K562 (cell line): Measurements from ENCODE around the gene NYNRIN. TPM values are rescaled to one million over a fixed set of nuclear protein-coding genes. Genes with fewer than 3 reads are reported as not detected.

Experiments
- ATAC-seq: fragments of 200-7000 bp; cut with Tn5 transposase; 3 replicates; pipeline ENCODE4 v1.9.1; 2020; ENCODE audit warnings: moderate library complexity
- BruUV-seq: library from RNA; stranded (reverse); fragments of 400-500 nt; replicated peaks from 2 replicates; lab custom pipeline; 2021; lab: Mats Ljungman, UMichigan
- CTCF ChIA-PET: fragments of 300-600 bp; formaldehyde crosslinking; extraction: SDS; loops from one replicate; lab custom pipeline; 2021; ENCODE audit warnings: low intra/inter-chr PET ratio; lab: Yijun Ruan, JAX
- POLR2A ChIA-PET: fragments of 300-600, 350-650 bp; sonication (Branson Sonifier 250); formaldehyde crosslinking; extraction: SDS; loops from one replicate; lab custom pipeline; 2021; ENCODE audit warnings: antibody characterized with exemption, inconsistent platforms; lab: Yijun Ruan, JAX
- DNase-seq, 4 experiments: peaks; one replicate each; pipeline versions ENCODE4 v3.0.0 to v3.0.0-alpha.2; 2011 to 2018; ENCODE audit warnings: low spot score in 3 of 4, mixed read lengths in 3 of 4; ENCODE audit errors: extremely low read depth in 1 of 4
- FAIRE-seq: peaks from 2 replicates; lab custom pipeline; 2011; peaks lifted over from hg19 to GRCh38; lab: Jason Lieb, UNC
- H2AFZ ChIP-seq: 2 replicates; pipeline ENCODE4 v1.6.0; 2011; ENCODE audit warnings: low read depth, low read length, control low read depth, inconsistent platforms
- H3K27ac ChIP-seq: fragments of 200-600 bp; 3 replicates; pipeline ENCODE4 v1.8.0; 2011; ENCODE audit warnings: low read depth, mild to moderate bottlenecking, control low read depth, inconsistent platforms, low read length, moderate library complexity, mixed read lengths; ENCODE audit errors: extremely low read depth
- H3K27me3 ChIP-seq, 2 experiments: fragments of 300-600 bp in 1 of 2; 2 replicates in 1 of 2; 3 replicates in 1 of 2; pipeline versions ENCODE4 v1.6.0 to v1.8.0; 2011; ENCODE audit warnings: inconsistent platforms in 2 of 2, low read length in 2 of 2, mild to moderate bottlenecking in 1 of 2, mixed read lengths in 1 of 2, moderate library complexity in 1 of 2; ENCODE audit not compliant: control insufficient read depth in 2 of 2, insufficient read depth in 2 of 2
- H3K36me3 ChIP-seq: fragments of 300-600 bp; 3 replicates; pipeline ENCODE4 v1.8.0; 2011; ENCODE audit warnings: mild to moderate bottlenecking, low read length, inconsistent platforms; ENCODE audit not compliant: control insufficient read depth, insufficient read depth
- H3K4me1 ChIP-seq, 2 experiments: fragments of 200-600 bp in 1 of 2; replicated peaks in 1 of 2; 2 replicates in 1 of 2; 3 replicates in 1 of 2; pipeline versions ENCODE4 v1.5.1 to v1.8.0; 2011; ENCODE audit warnings: inconsistent platforms in 2 of 2, low read length in 2 of 2, mild to moderate bottlenecking in 1 of 2, mixed read lengths in 1 of 2, moderate library complexity in 1 of 2; ENCODE audit not compliant: control insufficient read depth in 2 of 2, insufficient read depth in 2 of 2
- H3K4me2 ChIP-seq: 2 replicates; pipeline ENCODE4 v1.6.1; 2011; ENCODE audit warnings: low read length, control low read depth, inconsistent platforms, mixed read lengths; ENCODE audit not compliant: insufficient read depth
- H3K4me3 ChIP-seq: fragments of 200-600 bp; sonication (generic), shearing (Covaris generic); 2 replicates; pipeline ENCODE4 v1.5.1; 2016; ENCODE audit warnings: control low read depth, inconsistent platforms
- H3K79me2 ChIP-seq: fragments of 200-600 bp; 3 replicates; pipeline ENCODE4 v1.8.0; 2011; ENCODE audit warnings: low read length, inconsistent platforms; ENCODE audit not compliant: control insufficient read depth, insufficient read depth
- H3K9ac ChIP-seq, 2 experiments: 2 replicates each; pipeline versions ENCODE4 v1.6.0 to v1.6.1; 2011; ENCODE audit warnings: low read depth in 2 of 2, low read length in 2 of 2, control low read depth in 1 of 2, inconsistent platforms in 1 of 2, mild to moderate bottlenecking in 1 of 2, mixed read lengths in 1 of 2; ENCODE audit not compliant: insufficient read depth in 1 of 2
- H3K9me1 ChIP-seq: one replicate; pipeline ENCODE4 v1.6.0; 2011; ENCODE audit warnings: inconsistent platforms, mild to moderate bottlenecking, low read length, moderate library complexity; ENCODE audit not compliant: control insufficient read depth, insufficient read depth
- H3K9me3 ChIP-seq: replicated peaks from 2 replicates; pipeline ENCODE4 v1.5.1; 2011; ENCODE audit warnings: low read depth, low read length, inconsistent platforms; ENCODE audit not compliant: control insufficient read depth, insufficient read depth
- H4K20me1 ChIP-seq: replicated peaks from 2 replicates; pipeline ENCODE4 v1.6.1; 2011; ENCODE audit warnings: low read length, inconsistent platforms, mixed read lengths; ENCODE audit not compliant: control insufficient read depth, insufficient read depth
- ARID3A ChIP-seq: IDR thresholded peaks from 2 replicates; pipeline ENCODE4 v1.6.1; 2012; ENCODE audit warnings: low read depth, low read length, improper control_type of control experiment, borderline replicate concordance
- CAMTA2 ChIP-seq: fragments of 250-450 bp; sonication (Bioruptor Pico); conservative IDR thresholded peaks from 2 replicates; pipeline ENCODE4 v1.5.1; 2022
- CTCF ChIP-seq, 3 experiments: IDR thresholded peaks in 2 of 3; conservative IDR thresholded peaks in 1 of 3; 2 replicates each; pipeline ENCODE4 v1.5.1; 2011 to 2012; ENCODE audit warnings: low read length in 3 of 3, mild to moderate bottlenecking in 3 of 3, control low read depth in 2 of 3, improper control_type of control experiment in 1 of 3, inconsistent platforms in 1 of 3, low read depth in 1 of 3, mixed read lengths in 1 of 3, moderate library complexity in 1 of 3; ENCODE audit not compliant: insufficient read depth in 2 of 3
- GTF2B ChIP-seq: IDR thresholded peaks from 2 replicates; pipeline ENCODE4 v1.6.1; 2011; ENCODE audit not compliant: insufficient read length; ENCODE audit errors: extremely low read depth
- HNRNPH1 ChIP-seq: fragments of 200-400 bp; formaldehyde crosslinking; optimal IDR thresholded peaks from 2 replicates; pipeline ENCODE3; 2017; ENCODE audit warnings: low read depth, mild to moderate bottlenecking, low read length, moderate library complexity
- JUNB ChIP-seq: fragments of 450-650 bp; formaldehyde crosslinking; conservative IDR thresholded peaks from 2 replicates; pipeline ENCODE4 v1.4.0; 2020; ENCODE audit warnings: mild to moderate bottlenecking
- MBD1 ChIP-seq: fragments of 250-450 bp; sonication (Bioruptor Pico); IDR thresholded peaks from 2 replicates; pipeline ENCODE4 v1.8.0; 2022; ENCODE audit warnings: inconsistent platforms
- TAF9B ChIP-seq: fragments of 450-650 bp; IDR thresholded peaks from 2 replicates; pipeline ENCODE4 v1.6.1; 2018; ENCODE audit warnings: mild to moderate bottlenecking; ENCODE audit not compliant: partially characterized antibody
- ZNF592 ChIP-seq: fragments of 450-650 bp; IDR thresholded peaks from 2 replicates; pipeline ENCODE4 v1.6.1; 2017; ENCODE audit warnings: antibody characterized with exemption, mild to moderate bottlenecking
- WGBS: fragments of 100-300 bp; shearing (Covaris generic); methylation state at CpG from one replicate; pipeline ENCODE4 v1.1.6; 2016; ENCODE audit warnings: low coverage, mixed read lengths; ENCODE audit not compliant: insufficient coverage; ENCODE audit errors: missing lambda C conversion rate; 5-methylcytosine and 5-hydroxymethylcytosine counted together
- in situ Hi-C: fragments of 300-500 bp; cut with MboI; formaldehyde crosslinking; loops from 4 replicates; pipeline ENCODE4 v1.15.0; 2018; ENCODE audit warnings: inconsistent platforms, mixed read lengths
- intact Hi-C: fragments of 100-400 bp; cut with micrococcal nuclease; formaldehyde crosslinking; loops from 2 replicates; pipeline ENCODE4 v1.14.2; 2022
- polyA plus RNA-seq, 8 experiments: library from polyadenylated mRNA; depleted of rRNA in 4 of 8; stranded (reverse) in 5 of 8; unstranded in 3 of 8; fragments of >200 nt; fragmentation: Nextera tagmentation in 2 of 8; fragmentation: Illumina TruSeq in 1 of 8; extraction: Ambion mirVana in 2 of 8; extraction: Trizol in 1 of 8; gene quantifications; 2 replicates each; pipeline versions ENCODE4 v1.2.1 to v1.2.3, GENCODE V29; 2011 to 2014; ENCODE audit warnings: inconsistent platforms in 1 of 8, missing spikeins in 1 of 8
- total RNA-seq, 7 experiments: library from RNA; depleted of rRNA in 6 of 7; stranded (reverse); fragments of >200 nt in 6 of 7; fragmentation: Illumina TruSeq in 2 of 7; extraction: Trizol in 2 of 7; gene quantifications; 2 replicates each; pipeline versions ENCODE4 v1.2.1 to v1.2.3, GENCODE V29; 2011 to 2021; ENCODE audit warnings: low replicate concordance in 1 of 7

The NYNRIN gene
- total and polyA plus RNA-seq, 9 of the 15 experiments (the other 6 are each of a cell fraction or from before 2014, with no cell fraction given): 0.04 to 1.2 (median 0.28) TPM

- intact Hi-C loops (no loop called here), in situ Hi-C loops (no loop called here)
- peak overlapping the region; percentile 76 for H2AFZ ChIP-seq
- no peaks in the 10 kb centered on the region for H3K27me3 ChIP-seq
- POLR2A ChIA-PET: no interaction called here
- no peaks in the 10 kb centered on the region for H3K79me2 ChIP-seq
- H3K9me1 ChIP-seq: no peaks in the 10 kb centered on the region
- H3K27ac ChIP-seq: peak overlapping the region; percentile 28; the same call in 1 of the 3 replicates
- no TSS peak for BruUV-seq
- DNase-seq: peak; percentile 29 to 39 (median 37)
- H3K9ac ChIP-seq: peak overlapping the region in 1 of 2 experiments; percentile 31; a peak in 1 of 4 replicates
- no peak overlapping the region for H3K4me3 ChIP-seq
- H3K36me3 ChIP-seq: no peaks in the 10 kb centered on the region; the same call in 2 of the 3 replicates
- 32% methylated on average over 7 of the region's 8 CpGs for WGBS
- no peaks in the 10 kb centered on the region for H3K9me3 ChIP-seq
- no peaks in the 10 kb centered on the region for H4K20me1 ChIP-seq
- peak; percentile 29 for FAIRE-seq
- H3K4me2 ChIP-seq: peak overlapping the region; percentile 55
- H3K4me1 ChIP-seq: peaks cover 7 to 11% of the 10 kb centered on the region in 2 experiments; a peak in 4 of 5 replicates
- peak; percentile 78 for ATAC-seq
- CTCF ChIA-PET: no interaction called here
- TF ChIP-seq CAMTA2 (CRISPR knock-in tag) (no peak), ARID3A (0 out of 2 replicates have a peak, but pooled peaks have one; percentile 19), CTCF (IDR thresholded peaks at IDR 0.05 in 2 of 3, conservative IDR thresholded peaks at IDR 0.05 in 1 of 3; ENCODE audit: insufficient read depth in 2 of 3, low read depth in 1 of 3, low read length in 3 of 3) (peak in 2 of 3 experiments; percentile 13; a peak in 1 of 6 replicates), ZNF592 (no peak), JUNB (CRISPR knock-in tag) (no peak), MBD1 (CRISPR knock-in tag) (no peak), TAF9B (peak; percentile 27), GTF2B (peak; percentile 25), HNRNPH1 (no peak)
Measured at GRCh38 chr14:24392325-24393091, 6.3 kb upstream of the NYNRIN start.
